Umbilical cord (tissue), 2 donors: ENCODE measurements around the gene BEND7. TPM values are rescaled to one million over a fixed set of nuclear protein-coding genes. Genes with fewer than 3 reads are reported as not detected.
A peak's percentile ranks its signal among the peaks of the same experiment; 100 is the strongest.

ENCODE experiments used
- DNase-seq: peaks from one replicate; pipeline ENCODE4 v3.0.0-alpha.2; 2015; ENCODE audit warnings: low spot score
- total RNA-seq: library from RNA; depleted of rRNA; stranded (reverse); fragments of >200 nt; gene quantifications from one replicate; pipeline ENCODE4 v1.2.3, GENCODE V29; 2014; ENCODE audit warnings: low replicate concordance; ENCODE audit not compliant: insufficient read depth

BEND7 gene
- total RNA-seq, 1 donor from 2014 or later: 7.5 TPM

DNA sequence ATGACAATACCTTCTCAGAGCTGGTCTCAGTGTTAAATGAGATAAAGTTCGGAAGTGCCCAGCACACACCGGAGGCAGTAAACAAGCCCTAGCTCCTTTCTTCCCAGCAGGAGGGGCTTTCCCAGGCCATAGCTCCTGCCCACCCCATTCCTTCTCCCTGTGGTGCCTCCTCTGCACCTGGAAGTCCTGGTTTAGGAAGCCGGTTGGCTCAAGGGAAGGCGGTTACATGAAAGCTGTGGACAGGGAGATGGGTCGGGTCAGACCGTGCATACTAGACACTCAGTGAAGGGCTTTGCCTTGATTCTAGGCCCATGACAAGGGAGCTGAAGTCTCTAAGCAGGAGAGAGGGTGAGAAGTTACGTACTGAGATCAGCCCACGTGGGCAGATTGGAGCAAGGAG, 8.6 kb downstream of the BEND7 start:
- no peak for DNase-seq

DNA sequence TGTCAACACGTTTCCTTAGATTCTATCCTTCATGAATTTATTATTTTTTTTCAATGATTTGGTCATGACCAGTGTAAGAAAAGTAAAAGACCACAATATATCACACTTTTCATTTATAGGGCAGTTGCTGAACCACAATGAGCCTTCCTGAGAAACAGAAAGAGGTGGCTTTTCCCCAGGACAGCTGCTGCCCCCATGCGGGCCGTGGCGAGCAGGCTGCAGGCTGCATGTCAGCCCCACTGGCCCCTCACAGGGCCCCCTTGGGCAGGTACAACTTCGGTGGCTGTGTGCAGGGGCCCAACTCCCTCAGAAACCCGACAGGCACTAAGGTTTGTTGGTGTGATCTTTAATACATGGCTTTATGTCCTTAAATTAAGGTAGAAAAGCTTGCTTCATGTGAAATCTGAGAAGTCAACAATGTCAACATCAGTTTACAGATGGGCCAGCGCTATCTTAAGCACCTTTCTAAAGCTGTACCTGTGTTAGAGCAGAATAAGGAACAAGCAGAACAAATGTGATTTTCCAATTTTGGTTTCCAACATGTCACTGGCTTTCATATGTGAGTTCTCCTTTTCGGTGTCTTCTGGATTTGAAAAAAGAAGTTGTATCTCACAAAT, 10.6 kb downstream of the BEND7 start:
- no peak for DNase-seq

DNA sequence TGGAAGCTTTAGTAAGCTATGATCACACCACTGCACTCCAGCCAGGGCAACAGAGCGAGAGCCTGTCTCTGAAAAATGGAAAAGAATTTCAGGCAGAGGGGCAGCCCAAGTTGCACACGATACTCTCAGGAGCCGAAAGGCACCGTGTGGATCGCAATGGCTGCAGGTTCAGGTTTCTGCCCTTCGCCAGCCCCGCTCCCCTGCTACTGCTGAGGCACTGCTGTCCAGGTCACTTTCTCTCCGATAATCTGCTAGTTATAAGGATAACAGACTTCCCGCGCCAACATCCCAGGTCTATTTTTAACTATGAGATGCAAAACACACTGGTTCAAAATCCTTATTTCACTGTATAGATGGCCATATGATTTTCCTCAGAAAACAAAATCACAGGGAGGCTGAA, 11.1 kb downstream of the BEND7 start:
- no peak for DNase-seq

DNA sequence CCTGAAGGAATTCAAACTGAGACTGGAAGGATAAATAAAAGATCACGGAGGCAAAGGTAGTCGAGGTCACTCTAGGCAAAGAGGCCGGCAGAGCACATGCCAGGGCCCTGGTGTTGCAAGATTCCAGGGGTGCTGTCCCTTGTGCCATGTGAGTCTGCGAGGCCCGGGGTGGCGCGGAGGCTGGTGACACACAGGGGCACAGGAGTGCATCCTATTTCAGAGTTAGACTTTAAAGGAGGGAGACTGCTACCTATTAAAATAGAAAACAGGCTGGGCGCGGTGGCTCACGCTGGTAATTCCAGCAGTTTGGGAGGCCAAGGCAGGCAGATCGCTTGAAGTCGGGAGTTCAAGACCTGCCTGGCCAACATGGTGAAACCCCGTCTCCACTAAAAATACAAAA, 12.6 kb downstream of the BEND7 start:
- no peak for DNase-seq

DNA sequence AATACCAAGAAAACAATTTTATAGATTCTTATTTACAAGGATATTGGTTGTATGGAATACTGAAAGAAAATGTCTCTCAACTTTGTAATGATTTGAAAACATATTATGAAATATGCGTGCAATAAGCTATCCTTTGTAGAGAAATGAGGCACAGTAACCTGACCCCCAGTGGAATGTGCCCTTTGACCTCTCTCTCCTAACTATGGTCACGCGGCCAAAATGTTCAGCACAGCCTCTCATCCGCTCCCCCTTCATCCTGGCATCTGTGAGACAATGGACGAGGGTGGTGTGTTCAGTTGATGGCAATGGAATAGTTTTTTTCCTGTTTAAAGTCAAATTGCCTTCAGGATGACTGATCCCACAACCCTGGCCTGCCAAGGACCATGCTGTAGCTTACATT, 13.3 kb downstream of the BEND7 start:
- no peak for DNase-seq

DNA sequence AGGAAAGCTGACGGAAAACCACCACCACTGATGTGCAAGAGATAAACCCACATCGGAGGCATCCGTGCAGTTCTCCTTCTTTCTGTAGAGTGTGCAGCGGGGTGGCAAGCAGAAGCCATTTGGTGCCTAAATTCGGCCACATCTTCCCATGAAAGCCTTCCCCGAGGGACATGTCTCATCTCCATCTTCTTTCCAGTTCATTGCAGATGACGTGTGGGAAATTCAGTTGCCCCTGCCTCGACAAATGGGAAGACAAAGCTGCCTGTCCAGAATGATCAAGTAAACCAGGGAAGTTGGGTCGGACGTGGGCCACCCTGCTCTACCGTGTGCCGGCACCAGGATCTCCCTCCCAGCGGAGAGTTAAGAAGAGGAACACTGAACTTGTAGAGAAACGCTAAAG, 14.5 kb downstream of the BEND7 start:
- no peak for DNase-seq

DNA sequence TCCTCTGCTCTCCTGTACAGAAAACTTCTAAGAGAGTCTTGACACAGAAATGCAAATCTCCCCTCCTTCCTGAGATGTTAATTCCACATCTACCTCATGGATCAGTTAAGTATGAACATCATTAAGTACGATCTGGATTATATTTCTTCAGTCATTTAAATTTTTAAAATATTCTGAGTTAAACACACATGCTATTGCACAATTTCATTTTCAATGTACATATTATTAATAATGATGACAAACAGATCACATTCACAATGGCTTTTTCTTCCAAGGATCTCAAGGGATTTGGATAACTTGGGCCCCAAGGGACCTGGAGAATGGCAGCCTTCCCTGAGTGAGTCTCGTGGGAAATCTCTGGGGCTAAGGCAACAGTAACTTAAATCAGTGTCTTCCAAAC, 16.2 kb downstream of the BEND7 start:
- DNase-seq: no peak

DNA sequence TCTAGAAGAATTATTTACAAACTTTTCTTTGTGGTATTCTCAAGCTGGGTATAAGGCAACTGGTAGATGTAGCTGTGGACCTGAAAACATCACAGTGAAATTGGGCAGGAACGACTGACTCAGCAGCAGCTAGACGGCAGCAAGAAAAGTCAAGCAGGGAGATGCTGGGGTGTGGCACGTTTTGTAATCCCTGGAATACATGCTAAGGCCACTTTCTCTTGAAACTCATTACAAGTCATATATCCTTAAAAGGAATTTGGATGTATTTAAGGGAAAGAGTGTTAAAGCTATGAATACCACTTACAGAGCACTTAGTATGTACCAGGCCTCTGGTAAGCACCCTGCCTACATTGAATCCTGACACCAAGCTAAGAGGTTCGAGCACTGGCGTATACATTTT, 17.4 kb downstream of the BEND7 start:
- peak; percentile 37 for DNase-seq

DNA sequence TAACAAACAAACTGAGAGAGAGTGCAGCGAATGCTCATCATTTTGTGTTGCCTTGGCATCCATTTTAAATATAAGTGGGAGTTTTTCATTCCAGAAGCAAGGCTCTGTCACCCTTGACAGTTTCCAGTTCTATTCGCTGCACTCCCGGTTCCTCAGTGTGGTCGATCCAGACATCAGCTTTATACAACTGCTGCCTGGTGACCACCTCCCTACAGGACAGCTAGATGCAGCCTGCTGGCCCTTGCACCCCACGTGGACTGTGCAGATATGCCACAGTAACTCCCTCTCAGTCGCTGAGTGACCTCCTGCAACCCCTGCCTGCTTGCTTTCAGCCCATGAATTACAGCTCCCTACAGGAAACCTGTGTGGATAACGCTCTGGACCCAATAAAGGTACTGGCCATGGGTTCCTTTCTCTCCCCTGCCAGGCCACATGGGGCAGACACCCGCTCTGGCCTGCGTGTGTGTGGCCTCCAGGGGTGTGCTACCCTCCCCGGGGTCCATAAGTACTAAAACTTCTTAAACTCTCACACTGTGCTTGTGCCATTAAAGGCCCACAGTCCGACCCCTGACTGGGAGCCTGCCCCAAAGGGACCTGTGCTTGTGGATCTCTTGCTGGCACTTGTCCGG, 23.6 kb downstream of the BEND7 start:
- peak; percentile 33 for DNase-seq

DNA sequence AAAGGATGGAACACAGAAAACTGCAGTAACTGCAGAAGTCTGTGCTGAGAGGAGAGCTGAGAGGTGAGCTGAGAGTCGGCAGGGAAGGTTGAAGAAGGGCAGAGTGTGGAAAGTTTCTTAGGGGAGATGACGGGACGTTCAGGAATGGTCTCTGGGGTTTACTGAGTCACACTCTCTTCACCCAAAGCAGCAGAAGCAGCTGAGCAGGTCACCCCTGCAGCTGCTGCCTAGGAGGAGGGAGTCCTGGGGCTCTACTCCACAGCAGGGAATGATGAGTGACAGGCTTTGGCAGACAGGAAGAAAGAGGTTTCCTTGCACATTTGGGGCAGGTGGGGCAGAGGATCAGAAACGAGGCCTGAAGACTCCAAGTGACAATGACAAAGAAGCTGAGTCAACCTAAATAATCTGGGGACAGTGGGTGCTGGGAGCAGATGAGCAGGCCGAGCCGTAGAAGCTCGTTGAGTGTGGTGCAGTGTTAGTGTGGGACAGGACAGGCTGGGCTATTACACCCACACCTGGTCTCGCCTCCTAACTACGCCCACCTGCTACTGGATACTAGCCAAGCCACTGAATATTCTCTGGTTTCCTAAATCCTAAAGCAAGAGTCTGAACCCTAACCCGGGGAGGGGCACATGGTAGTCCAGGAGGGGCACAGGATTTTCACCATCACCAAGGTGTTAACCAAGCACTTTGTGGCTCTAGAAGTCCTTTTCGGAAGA, 24.9 kb downstream of the BEND7 start:
- DNase-seq: no peak

DNA sequence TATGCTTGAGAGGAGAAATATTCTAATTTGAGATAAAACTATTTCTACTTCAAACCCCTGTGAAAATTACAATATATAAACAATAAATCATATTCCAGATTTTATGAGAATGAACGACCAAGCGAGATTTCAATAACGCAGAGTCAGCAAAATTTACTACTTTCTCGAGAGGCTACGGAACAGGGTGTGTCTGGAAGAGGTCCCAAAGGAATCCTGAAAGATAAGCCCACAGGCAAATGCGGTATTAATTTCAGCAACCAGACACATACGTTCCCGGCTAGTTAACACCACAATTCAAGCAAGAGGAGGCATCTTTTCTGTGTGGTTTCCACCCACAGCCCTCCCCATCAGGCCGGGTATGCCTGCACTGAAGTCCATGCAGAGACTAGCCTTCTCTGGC, 26.4 kb downstream of the BEND7 start:
- DNase-seq: no peak

DNA sequence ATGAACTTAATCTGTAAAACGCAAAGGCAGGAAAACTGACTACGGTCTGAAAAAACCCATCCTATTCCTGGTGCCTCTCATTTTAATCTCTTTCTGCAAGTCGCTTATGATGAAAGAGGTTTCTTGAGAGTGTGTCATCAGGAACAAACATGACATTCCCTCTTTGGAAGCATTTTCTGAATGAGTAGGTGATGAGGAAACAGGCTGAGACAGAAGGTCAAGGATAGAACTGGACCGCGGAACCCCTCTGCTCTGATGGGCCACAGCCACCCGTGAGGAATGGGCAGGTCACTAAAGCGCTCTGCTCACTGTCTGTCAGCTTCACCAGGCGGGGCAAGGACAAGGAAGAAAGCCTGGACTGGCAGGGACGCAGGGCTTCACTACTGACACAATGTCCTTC, 28.6 kb downstream of the BEND7 start:
- no peak for DNase-seq

DNA sequence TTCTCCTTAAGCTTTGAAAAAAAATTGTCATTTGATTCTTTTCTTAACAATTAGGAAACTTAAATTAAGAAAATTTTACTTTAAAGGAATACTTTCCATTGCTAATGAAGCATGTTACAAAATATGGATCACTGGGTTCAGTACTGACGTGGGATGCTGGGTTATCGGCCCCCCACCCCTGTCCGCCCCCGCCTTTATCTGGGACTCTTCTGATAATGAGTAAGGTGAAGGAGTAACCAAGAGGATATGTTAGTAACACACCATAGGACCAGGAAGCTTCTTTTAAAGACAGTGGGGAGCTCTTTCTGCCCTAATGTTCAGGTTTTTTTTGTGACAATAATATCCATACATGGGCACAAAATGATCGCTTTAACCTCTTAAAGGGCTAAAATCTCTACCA, 29.7 kb downstream of the BEND7 start:
- DNase-seq: no peak

DNA sequence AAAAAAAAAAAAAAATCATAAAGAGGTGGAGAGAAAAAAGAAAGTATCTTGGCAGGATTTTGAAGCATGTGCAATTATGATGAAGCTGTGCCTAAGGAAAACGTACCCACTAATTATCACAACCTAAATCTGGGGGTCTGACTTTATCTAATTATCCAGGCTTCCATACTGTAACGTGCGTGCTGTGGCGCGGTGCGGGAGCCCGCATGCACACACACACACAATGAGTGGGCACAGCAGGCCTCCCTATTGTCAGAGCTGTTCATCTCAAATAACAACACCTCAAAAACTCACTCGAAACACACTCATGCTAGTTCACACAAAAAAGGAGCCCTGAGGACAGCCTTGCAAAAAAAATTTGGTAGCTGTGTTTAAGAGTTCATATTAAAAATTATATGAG, 31.9 kb downstream of the BEND7 start:
- DNase-seq: no peak

DNA sequence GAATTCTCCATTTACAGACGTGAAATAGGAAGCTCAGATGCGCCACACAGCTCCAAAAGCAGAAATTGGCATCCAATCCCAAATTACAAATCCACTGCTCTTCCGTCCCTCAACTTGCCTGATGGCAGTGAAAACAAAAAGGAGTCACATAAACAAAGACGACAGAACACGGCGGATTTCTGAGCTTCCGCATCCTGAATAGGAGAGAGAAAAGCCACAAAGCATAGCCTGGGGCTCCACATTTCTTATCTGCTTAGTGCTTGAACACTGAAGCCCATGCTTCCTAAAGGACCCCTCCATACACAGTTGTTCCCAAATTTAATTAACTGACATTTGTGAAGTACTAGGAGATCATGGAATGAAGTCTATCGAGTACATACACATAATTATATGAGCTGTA, 32.6 kb downstream of the BEND7 start:
- DNase-seq: no peak

DNA sequence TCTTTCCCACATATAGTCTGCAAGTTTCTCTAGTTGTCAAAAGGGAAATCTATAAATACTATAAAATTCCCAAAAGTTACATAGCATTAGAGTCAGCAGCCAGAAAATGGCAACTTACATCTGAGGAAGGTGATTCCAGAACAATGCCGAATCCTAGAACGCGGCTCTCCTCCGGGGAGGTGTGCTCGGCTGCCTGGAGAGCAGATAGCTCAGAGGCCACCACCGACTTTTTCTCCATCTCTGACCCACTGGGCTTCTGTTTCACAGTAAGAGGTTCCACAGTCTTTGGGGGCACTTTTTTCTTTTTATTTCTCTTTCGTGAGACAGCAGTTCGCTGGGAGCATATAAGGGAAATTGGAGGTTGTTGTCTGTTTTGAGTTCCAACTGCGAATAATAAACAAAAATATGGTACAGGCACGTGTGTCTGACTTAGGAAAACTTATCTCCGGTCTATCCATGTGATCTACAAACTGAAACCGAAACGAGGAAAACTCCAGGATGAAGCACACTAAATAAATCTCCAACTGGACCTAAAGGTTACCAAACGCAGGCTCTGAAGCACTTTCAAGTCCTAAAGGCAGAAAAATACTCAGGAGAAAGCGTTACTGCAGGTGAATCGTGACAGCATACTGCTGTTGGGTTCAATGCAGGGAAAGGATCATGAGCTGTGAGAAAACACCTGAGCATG, 36.2 kb downstream of the BEND7 start:
- DNase-seq: no peak

DNA sequence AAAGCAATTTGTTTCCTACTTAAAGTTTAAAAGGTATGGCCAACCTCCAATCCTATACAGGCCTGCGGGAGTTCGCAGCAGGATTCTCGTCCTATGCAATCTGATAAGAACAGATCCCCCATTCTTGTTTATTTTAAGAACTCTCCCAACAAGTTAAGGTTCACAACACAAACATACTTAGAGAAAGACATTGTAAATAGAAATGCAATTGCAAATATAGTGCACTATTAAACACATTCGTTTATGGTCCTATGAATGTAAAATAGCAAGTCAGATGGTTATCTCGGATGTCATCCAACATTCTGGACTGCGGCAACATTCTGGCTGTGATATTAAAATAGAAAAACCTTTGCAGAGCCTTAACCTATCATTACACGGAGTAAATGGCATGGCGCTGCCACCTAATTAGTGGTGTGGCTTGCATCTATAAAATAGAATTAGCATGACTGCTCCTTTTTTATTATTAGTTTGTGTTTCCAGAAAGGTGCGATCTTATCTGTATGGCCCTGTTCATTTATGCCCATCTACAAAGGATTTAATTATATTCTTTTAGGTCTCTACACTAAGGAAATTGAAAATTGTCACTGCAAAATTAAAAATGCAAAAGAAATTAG, 37.0 kb downstream of the BEND7 start:
- DNase-seq: no peak

DNA sequence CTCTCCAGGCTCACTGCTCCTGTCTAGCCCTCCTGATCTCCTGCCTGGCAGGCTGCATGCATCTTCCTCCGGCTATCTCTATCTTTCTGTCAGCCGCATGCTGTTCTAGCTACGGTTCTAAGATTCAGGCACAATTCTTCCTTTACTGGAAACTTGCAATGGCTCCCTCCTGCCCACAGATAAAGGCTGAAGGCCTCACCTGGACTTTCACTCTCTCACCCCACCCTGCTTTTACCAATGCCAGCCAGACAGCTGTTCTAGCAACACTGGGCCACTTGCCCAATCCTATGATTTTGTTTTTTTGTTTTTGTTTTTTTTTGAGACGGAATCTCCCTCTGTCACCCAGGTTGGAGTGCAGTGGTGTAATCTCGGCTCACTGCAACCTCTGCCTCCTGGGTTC, 38.3 kb downstream of the BEND7 start:
- no peak for DNase-seq

DNA sequence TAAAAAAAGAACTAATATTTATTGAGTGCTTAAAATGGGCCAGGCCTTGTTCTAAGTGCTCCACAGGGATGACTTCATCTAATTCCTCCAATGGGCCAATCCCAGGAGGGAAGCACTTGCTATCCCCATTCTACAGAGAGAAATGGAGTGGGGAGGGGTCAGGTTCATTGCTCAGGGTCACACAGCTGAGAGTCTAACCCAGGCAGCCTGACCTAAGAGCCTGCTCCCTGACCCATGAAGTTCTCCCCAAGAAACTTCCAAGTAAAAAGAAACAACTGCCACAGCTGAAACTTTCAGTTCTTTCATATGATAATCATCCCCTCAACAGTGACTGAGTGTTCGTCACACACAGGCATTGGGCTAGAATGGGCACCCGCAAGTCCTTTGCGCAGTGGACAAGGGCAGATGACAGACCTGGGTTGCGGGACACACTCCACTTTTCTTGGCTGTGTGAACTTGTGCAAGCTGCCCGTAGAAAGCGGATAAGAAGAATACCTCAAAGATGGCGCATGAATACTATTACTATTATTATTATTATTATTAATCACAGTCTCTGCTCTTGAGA, 39.7 kb downstream of the BEND7 start:
- no peak for DNase-seq

DNA sequence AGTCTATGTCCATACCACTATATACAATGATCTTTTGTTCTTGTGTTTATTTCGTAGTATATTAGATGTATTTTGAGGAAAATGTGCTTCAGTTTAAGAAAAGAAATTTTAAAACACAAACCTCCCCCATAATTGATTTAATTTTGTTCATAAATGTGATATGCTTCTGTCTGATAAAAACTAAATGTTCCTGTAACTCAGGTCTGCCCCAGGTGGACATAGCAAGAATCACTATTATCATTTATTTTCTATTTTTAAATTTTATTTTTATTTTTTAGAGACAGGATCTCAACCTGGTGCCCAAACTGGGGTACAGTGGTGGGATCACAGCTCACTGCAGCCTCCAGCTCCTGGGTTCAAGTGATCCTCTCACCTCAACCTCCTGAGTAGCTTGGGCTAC, 43.2 kb downstream of the BEND7 start:
- DNase-seq: no peak

DNA sequence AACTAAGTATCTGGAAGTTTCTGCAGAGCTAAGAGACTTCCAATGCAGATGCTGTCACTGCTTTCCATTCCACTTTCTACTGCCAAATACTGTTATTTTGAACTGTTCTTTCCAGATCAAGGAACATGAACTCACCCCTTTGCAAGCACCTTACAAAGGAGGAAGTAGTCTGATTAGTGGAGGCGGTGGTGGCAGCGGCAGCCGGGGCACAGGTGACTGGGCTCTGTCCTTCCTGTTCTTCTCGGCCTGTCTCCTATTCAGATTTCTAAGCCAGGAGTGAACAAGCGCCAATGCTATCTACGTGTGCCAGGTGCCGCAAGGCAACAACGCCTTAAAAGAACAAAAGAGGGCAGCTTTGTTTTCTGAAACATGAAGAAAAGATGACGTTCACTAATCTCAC, 44.9 kb downstream of the BEND7 start:
- no peak for DNase-seq

DNA sequence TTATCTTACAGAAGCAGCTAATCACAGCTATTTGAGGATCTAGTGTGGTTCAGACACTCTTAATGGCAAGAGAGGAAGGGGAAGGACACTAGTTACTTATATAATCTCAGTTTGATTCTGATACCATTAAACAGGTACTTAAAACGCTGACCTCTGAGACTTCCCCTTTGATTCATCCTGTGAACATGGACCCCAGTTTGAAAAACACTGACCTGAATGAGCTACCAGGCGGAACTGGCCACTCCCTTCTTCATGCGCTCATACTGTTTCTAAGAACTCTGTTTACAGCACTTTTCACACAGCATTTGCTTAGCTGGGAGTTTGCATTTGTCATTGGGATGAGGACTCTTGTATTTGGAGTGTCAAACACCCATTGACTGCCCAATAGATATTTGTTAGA, 45.7 kb downstream of the BEND7 start:
- DNase-seq: no peak
